Bronchial epithelial cell (primary cell): ENCODE results near the gene HIF1A. TPM values are rescaled to one million over a fixed set of nuclear protein-coding genes. Genes with fewer than 3 reads are reported as not detected.
A peak's percentile ranks its signal among the peaks of the same experiment; 100 is the strongest.
"Not testable (repeated sequence)": the region's sequence is repeated elsewhere in the genome, so short reads cannot be mapped to it uniquely, and the experiment has no call there.

ENCODE experiments used
- DNase-seq: peaks from one replicate; pipeline ENCODE4 v3.0.0-alpha.2; 2010; ENCODE audit warnings: low read depth
- FAIRE-seq: peaks from 2 replicates; lab custom pipeline; 2011; peaks lifted over from hg19 to GRCh38; lab: Jason Lieb, UNC
- H3K27me3 ChIP-seq: 2 replicates; pipeline ENCODE4 v1.5.1; 2011; ENCODE audit warnings: low read length; ENCODE audit not compliant: control insufficient read depth, insufficient read depth
- H3K36me3 ChIP-seq: 2 replicates; pipeline ENCODE4 v1.5.1; 2011; ENCODE audit warnings: low read length; ENCODE audit not compliant: control insufficient read depth, insufficient read depth
- H3K4me3 ChIP-seq: 2 replicates; pipeline ENCODE4 v1.5.1; 2011; ENCODE audit warnings: mild to moderate bottlenecking, low read depth, low read length, control low read depth
- CTCF ChIP-seq: IDR thresholded peaks from 2 replicates; pipeline ENCODE4 v1.5.1; 2011; ENCODE audit warnings: mild to moderate bottlenecking, moderate library complexity, low read length, control low read depth, inconsistent platforms; ENCODE audit not compliant: insufficient read depth, severe bottlenecking
- total RNA-seq: library from RNA; depleted of rRNA; stranded (reverse); fragments of >200 nt; gene quantifications from 2 replicates; pipeline ENCODE4 v1.2.1, GENCODE V29; 2014

HIF1A gene
- total RNA-seq, 1 donor from 2014 or later = 220 TPM

DNA sequence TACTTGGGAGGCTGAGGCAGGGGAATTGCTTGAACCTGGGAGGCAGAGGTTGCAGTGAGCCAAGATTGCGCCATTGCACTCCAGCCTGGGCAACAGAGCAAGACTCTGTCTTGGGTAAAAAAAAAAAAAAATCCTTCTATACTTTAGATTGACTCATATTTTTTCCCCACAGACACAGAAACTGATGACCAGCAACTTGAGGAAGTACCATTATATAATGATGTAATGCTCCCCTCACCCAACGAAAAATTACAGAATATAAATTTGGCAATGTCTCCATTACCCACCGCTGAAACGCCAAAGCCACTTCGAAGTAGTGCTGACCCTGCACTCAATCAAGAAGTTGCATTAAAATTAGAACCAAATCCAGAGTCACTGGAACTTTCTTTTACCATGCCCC, 42.6 kb downstream of the HIF1A start:
- DNase-seq (no peak), FAIRE-seq (peak; percentile 68)
- no peak for TF ChIP-seq CTCF
- H3K27me3 ChIP-seq = no peaks in the 10 kb centered on the region
- H3K36me3 ChIP-seq = peaks cover 25% of the 10 kb centered on the region
- H3K4me3 ChIP-seq = no peak overlapping the region

DNA sequence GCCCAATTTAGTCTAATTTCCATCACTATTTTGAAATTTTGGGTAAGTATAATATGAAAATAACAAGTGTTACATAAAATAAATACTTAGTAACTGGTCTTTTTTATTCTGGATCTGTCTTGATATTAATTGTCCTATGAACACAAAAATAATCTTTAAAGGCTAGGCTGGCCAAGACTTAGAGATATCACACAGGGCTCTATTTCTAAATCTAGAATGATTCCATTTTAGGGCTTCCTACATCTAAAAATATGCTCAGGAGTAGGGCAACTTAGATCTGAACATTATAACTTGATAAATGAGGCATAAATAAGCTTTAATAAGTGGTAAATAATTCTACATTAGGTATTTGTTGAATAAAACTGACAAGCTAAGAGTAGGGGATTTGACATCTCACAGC, 43.8 kb downstream of the HIF1A start:
- H3K4me3 ChIP-seq = no peak overlapping the region
- no peak for TF ChIP-seq CTCF
- H3K27me3 ChIP-seq = no peaks in the 10 kb centered on the region
- no peak for DNase-seq
- FAIRE-seq = no peak
- peaks cover 25% of the 10 kb centered on the region for H3K36me3 ChIP-seq

- Histone ChIP-seq H3K4me3 (no peak overlapping the region), H3K27me3 (no peaks in the 10 kb centered on the region), H3K36me3 (peaks cover 21% of the 10 kb centered on the region)
- no peak for FAIRE-seq
- DNase-seq = no peak
- TF ChIP-seq CTCF = no peak
These were observed 47.1 kb downstream of the HIF1A start for GRCh38 chr14:61742371-61742770.

DNA sequence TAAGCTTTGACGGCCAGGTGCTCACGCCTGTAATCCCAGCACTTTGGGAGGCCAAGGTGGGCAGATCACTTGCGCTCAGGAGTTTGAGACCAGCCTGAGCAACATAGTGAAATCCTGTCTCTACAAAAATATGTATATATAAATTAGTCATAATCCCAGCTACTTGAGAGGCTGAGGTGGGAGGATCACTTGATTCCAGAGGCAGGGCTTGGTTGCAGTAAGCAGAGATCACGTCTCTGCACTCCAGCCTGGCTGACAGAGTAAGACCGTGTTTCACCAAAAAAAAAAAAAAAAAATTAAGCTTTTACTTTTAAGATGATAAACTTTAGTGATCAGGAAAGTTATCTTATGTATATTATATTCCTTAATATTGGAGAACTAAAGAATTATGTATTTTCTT, 48.9 kb downstream of the HIF1A start:
- TF ChIP-seq CTCF = no peak
- H3K4me3 ChIP-seq = no peak overlapping the region
- DNase-seq (no peak), FAIRE-seq (no peak)
- peaks cover 15% of the 10 kb centered on the region for H3K36me3 ChIP-seq
- H3K27me3 ChIP-seq = no peaks in the 10 kb centered on the region

- not testable (repeated sequence) for H3K27me3 ChIP-seq, FAIRE-seq, H3K4me3 ChIP-seq, DNase-seq
- peaks cover 11% of the 10 kb centered on the region for H3K36me3 ChIP-seq
These were observed 51.0 kb downstream of the HIF1A start for GRCh38 chr14:61746346-61746745.

- DNase-seq (no peak), FAIRE-seq (no peak)
- no peak for TF ChIP-seq CTCF
- peaks cover 11% of the 10 kb centered on the region for H3K36me3 ChIP-seq
- no peak overlapping the region for H3K4me3 ChIP-seq
- no peaks in the 10 kb centered on the region for H3K27me3 ChIP-seq
These were observed 51.6 kb downstream of the HIF1A start for GRCh38 chr14:61746881-61747280.
